ENCODE results near the gene ZP1. TPM values are rescaled to one million over a fixed set of nuclear protein-coding genes. Genes with fewer than 3 reads are reported as not detected.

ZP1 gene
- polyA plus RNA-seq, 4 donors, result 0.33 to 2.7 TPM; not detected in 2

DNA sequence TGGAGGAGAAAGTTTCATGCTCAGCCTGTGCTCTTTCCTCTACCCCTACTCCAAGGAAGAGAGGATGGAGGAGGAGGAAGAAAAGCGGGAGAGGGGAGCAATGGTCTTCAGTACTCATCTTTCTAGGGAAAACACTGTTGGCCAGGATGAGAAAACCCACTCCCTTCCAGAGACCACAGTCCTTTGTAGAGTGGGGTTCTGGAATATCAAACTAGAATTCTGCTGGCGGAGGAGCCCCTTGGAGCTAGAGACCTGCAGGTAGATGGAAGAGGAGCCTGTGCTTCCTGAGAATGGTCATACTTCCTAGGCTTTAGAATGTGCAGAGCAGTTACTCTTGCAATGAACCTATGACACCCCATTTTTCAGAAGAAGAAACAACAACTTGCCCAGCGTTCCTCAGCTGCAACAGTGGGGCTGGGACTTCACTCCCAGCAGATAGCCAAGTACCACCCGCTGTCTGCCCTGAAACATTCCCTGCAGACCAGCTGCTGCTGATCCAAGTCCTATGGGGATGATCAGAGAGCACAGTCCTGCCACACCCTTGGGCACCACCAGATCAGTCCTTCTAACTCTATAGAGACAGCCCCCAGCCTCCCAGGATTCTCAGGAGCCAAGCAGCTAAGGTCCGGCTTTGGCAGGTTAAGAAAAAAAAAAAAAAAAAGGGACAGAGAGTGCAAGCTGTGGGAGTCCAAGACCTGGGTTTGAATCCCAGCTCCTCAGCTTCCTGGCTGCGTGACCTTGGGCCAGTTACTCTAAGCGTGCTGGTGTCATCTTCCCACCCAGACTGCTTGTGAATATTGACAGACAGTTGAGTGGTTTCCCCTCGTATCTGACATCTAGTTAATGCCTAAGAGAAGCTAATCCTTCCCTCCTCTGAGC lies 12.3 kb upstream of the ZP1 start:
- FAIRE-seq (no peak), DNase-seq (peak; percentile 41 to 44)
- Histone ChIP-seq H3K27ac (ENCODE audit: low read depth in 1 of 3, low read length in 2 of 3) (peak overlapping the region in 2 of 3 donors; percentile 13 to 21), H3K4me1 (ENCODE audit: control insufficient read depth in 3 of 3, insufficient read depth in 2 of 3, low read depth in 1 of 3, low read length in 2 of 3) (peaks cover 4 to 42% (median 9%) of the 10 kb centered on the region in 3 donors), H3K36me3 (ENCODE audit: control insufficient read depth in 3 of 3, insufficient read depth in 2 of 3, low read depth in 1 of 3, low read length in 3 of 3) (peaks cover 0 to 24% (median 2%) of the 10 kb centered on the region in 3 donors), H3K9me3 (ENCODE audit: control insufficient read depth in 2 of 2, insufficient read depth in 1 of 2, low read depth in 1 of 2, low read length in 1 of 2) (no peaks in the 10 kb centered on the region), H3K4me3 (ENCODE audit: low read depth in 1 of 3, low read length in 3 of 3) (peak overlapping the region in 2 of 3 donors; percentile 8 to 12), H3K27me3 (ENCODE audit: control insufficient read depth in 3 of 3, insufficient read depth in 3 of 3, low read length in 3 of 3) (no peaks in the 10 kb centered on the region)
- 36 to 42% (median 38%) methylated on average over 7 to 8 of the region's 8 CpGs for WGBS, 3 donors

DNA sequence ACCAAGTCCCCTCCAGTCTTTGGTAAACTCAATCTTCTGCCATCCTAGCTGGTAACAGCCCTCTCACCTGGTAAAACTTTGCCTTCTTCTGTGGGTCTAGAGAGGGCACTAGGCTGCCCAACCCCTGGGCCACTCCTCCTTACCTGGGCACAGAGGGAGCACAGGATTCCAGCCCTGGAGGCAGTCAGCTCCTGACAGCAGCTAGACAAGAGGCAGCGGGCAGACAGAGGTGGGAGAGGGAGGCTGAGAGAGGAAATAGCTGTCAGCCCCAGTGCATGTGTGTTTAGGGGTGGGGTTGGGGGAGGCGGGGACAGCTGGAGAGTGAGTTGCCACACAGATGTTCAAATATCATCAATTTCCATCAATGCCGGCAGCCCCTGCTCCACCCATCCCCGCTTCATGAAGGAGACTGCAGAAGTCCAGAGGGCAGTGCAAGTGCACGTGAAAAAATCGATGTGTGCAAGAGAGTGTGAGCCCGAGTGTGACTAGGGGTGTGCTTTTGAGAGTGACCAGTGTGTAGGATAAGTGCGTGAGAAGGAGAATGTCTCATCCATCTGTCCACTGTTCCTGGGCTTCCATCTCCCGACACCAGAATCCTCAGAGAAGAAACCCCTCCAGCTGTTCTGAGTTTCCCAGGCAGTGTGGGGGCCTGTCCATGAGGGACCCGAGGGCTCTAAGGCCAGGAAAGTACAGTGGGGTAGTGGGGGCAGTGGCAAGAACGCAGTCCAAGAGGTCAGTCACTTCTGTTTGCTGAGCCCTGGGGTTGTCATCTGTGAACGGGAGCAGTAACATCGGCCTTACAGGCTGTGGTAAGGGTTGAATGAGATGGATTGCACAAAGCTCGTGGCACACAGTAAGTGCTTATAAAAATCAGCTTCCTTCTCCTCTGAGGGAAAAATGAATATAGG lies 11.4 kb upstream of the ZP1 start, which contains the start of gene PTGDR2:
PTGDR2 (minus strand) TSS at position 225 of the 908 bp plus-strand sequence. CDS start 2,228 bp downstream, outside the sequence.
- H3K4me3 ChIP-seq (ENCODE audit: low read depth in 1 of 3, low read length in 3 of 3), result peak within 1 kb of the TSS in 2 of 3 donors; percentile 8 to 12
- peak; percentile 38 to 39 for DNase-seq
- FAIRE-seq, result no peak

DNA sequence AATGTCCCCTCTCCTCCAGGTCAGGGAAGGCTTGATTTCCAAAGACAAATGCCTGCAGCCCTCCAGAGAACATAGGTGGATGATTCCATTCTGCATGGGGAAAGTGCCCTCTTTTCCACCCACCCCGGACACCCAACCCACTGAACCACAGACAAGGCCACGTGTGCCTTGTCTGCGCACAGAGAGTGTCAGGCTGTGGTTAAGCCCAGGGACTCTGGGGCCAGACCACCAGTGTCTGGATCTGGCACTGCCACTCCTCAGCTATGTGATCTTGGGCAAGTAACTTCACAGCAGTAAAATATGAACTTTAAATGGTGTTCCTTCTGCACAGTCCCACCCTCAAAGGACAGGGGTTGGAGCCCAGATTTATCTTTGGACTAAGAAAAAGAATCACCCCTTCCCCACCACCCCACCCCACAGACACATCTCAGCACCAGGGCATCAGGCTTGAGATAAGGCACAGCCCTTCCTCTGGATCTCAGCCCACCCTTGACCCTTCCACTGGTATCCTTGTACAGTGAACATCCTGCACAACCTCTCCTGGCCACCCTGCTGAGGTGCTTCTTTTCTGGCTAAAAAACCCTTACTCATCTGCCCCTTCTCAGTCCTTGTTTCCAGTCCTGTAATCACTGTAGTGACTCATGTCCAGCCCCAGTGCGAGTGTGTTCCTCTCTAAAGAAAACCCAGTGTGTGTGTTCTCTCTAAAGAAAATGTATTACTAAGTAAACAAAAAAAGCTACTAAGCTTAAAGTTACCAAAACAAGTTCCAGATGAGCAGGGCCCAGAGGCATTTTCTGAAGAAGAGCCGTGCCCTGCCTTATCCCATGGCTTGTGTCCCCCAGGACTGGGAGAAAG lies 9.7 kb upstream of the ZP1 start:
- FAIRE-seq (no peak), DNase-seq (no peak)
- no peaks in the 10 kb centered on the region for H3K27me3 ChIP-seq (ENCODE audit: control insufficient read depth in 3 of 3, insufficient read depth in 3 of 3, low read length in 3 of 3)
- H3K4me3 ChIP-seq (ENCODE audit: low read depth in 1 of 3, low read length in 3 of 3), result no peak overlapping the region
- peaks cover 4 to 30% (median 6%) of the 10 kb centered on the region in 3 donors for H3K4me1 ChIP-seq (ENCODE audit: control insufficient read depth in 3 of 3, insufficient read depth in 2 of 3, low read depth in 1 of 3, low read length in 2 of 3)
- H3K36me3 ChIP-seq (ENCODE audit: control insufficient read depth in 3 of 3, insufficient read depth in 2 of 3, low read depth in 1 of 3, low read length in 3 of 3), result peaks cover 0 to 7% (median 0%) of the 10 kb centered on the region in 3 donors
- no peak overlapping the region for H3K27ac ChIP-seq (ENCODE audit: low read depth in 1 of 3, low read length in 2 of 3)
- no peaks in the 10 kb centered on the region for H3K9me3 ChIP-seq (ENCODE audit: control insufficient read depth in 2 of 2, insufficient read depth in 1 of 2, low read depth in 1 of 2, low read length in 1 of 2)
- WGBS, 3 donors, result 79 to 92% (median 81%) methylated on average over 5 of the region's 5 CpGs

More for the DNA sequence above, 11.4 kb upstream of the ZP1 start, which contains the start of gene PTGDR2:
- Histone ChIP-seq H3K36me3 (ENCODE audit: control insufficient read depth in 3 of 3, insufficient read depth in 2 of 3, low read depth in 1 of 3, low read length in 3 of 3) (peaks cover 0 to 15% (median 0%) of the 10 kb centered on the region in 3 donors), H3K4me1 (ENCODE audit: control insufficient read depth in 3 of 3, insufficient read depth in 2 of 3, low read depth in 1 of 3, low read length in 2 of 3) (peaks cover 4 to 42% (median 9%) of the 10 kb centered on the region in 3 donors), H3K27me3 (ENCODE audit: control insufficient read depth in 3 of 3, insufficient read depth in 3 of 3, low read length in 3 of 3) (no peaks in the 10 kb centered on the region), H3K9me3 (ENCODE audit: control insufficient read depth in 2 of 2, insufficient read depth in 1 of 2, low read depth in 1 of 2, low read length in 1 of 2) (no peaks in the 10 kb centered on the region), H3K27ac (ENCODE audit: low read depth in 1 of 3, low read length in 2 of 3) (peak within 1 kb of the TSS in 2 of 3 donors; percentile 13 to 21)
- 29 to 39% (median 37%) methylated on average over 14 of the region's 14 CpGs for WGBS, 3 donors

DNA sequence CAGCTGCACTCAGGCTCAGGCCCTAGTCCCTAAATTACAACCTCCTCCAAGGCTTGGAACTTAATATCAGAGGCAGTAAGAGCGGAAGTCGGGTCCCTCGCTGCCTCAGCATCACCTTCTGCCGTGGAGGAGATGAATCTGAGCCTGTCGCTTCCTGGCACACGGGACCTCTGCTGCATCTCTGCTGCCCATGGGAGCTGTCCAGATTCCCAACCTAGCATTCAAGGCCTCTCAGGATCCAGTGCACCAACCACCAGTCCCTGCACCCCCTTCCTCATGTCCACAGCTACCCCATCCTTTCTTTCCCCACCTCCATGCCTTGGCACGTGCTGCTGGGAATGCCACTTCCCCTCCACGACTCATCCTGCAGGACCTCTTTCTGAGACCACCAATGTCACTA lies 9.1 kb upstream of the ZP1 start:
- 86 to 89% (median 88%) methylated on average over 8 of the region's 8 CpGs for WGBS, 3 donors
- DNase-seq, result no peak
- H3K9me3 ChIP-seq (ENCODE audit: control insufficient read depth in 2 of 2, insufficient read depth in 1 of 2, low read depth in 1 of 2, low read length in 1 of 2), result no peaks in the 10 kb centered on the region
- no peak for FAIRE-seq
- H3K4me1 ChIP-seq (ENCODE audit: control insufficient read depth in 3 of 3, insufficient read depth in 2 of 3, low read depth in 1 of 3, low read length in 2 of 3), result peaks cover 4 to 26% (median 4%) of the 10 kb centered on the region in 3 donors
- no peak overlapping the region for H3K27ac ChIP-seq (ENCODE audit: low read depth in 1 of 3, low read length in 2 of 3)
- no peaks in the 10 kb centered on the region for H3K27me3 ChIP-seq (ENCODE audit: control insufficient read depth in 3 of 3, insufficient read depth in 3 of 3, low read length in 3 of 3)
- peaks cover 0 to 4% (median 0%) of the 10 kb centered on the region in 3 donors for H3K36me3 ChIP-seq (ENCODE audit: control insufficient read depth in 3 of 3, insufficient read depth in 2 of 3, low read depth in 1 of 3, low read length in 3 of 3)
- H3K4me3 ChIP-seq (ENCODE audit: low read depth in 1 of 3, low read length in 3 of 3), result no peak overlapping the region

DNA sequence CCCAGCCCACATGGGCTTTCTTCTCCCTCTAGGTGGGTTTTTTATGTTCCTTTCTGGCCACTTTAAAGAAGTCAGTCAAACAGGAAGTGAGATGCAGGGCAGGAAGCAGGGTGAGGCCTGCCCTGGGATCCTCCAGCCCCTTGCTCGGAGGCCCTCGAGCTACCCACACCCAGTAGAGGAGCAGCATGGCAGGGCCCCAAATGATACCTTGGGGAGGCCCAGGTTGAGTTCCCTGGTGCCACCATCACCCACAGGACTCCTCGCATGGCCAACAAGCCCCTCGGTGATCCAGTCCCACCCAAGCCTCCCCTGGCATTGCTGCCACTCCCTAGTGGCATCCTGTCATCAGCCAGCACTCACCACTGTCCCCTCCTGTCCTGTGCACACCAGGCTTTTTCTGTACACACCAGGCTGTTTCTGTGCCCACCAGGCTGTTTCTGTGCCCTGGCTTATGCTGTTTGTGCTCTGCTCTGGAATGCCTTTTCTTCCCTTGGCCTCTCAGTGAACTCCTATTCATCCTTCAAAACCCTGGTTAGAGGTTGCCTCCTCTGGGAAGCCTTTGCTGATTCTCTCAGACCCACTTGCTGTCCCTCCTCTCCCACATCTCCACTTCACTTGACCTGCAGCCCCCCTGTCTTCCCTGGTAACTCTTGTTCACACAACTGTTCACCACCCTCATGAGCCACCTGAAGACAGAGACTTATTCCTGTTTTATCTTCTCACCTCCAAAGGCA lies 8.4 kb upstream of the ZP1 start:
- no peak overlapping the region for H3K4me3 ChIP-seq (ENCODE audit: low read depth in 1 of 3, low read length in 3 of 3)
- no peaks in the 10 kb centered on the region for H3K27me3 ChIP-seq (ENCODE audit: control insufficient read depth in 3 of 3, insufficient read depth in 3 of 3, low read length in 3 of 3)
- H3K4me1 ChIP-seq (ENCODE audit: control insufficient read depth in 3 of 3, insufficient read depth in 2 of 3, low read depth in 1 of 3, low read length in 2 of 3), result peaks cover 0 to 22% (median 4%) of the 10 kb centered on the region in 3 donors
- no peak overlapping the region for H3K27ac ChIP-seq (ENCODE audit: low read depth in 1 of 3, low read length in 2 of 3)
- H3K9me3 ChIP-seq (ENCODE audit: control insufficient read depth in 2 of 2, insufficient read depth in 1 of 2, low read depth in 1 of 2, low read length in 1 of 2), result no peaks in the 10 kb centered on the region
- WGBS, 3 donors, result 79 to 86% (median 80%) methylated on average over 4 of the region's 4 CpGs
- FAIRE-seq (no peak), DNase-seq (no peak)
- no peaks in the 10 kb centered on the region for H3K36me3 ChIP-seq (ENCODE audit: control insufficient read depth in 3 of 3, insufficient read depth in 2 of 3, low read depth in 1 of 3, low read length in 3 of 3)

DNA sequence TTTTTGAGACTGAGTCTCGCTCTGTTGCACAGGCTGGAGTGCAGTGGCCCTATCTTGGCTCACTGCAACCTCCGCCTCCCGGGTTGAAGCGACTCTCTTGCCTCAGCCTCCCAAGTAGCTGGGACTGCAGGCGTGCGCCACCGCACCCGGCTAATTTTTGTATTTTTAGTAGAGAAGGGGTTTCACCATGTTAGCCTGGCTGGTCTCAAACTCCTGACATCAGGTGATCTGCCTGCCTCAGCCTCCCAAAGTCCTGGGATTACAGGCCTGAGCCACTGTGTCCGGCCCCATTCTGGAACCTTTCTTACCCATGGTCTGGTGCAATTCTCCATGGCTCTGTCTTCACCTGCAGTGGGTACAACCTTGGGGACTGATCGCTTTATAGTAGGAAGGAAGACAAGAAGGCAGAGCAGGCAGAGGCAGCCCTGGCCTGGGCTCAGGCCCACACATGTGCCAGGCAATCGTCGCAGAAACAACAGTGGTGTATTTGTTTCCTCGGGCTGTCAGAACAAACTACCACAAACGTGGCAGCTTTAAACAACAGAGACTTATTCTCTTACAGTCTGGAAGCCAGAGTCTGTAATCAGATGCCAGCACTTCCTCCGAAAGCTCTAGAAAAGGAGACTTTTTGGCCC lies 7.6 kb upstream of the ZP1 start:
- H3K9me3 ChIP-seq (ENCODE audit: control insufficient read depth in 2 of 2, insufficient read depth in 1 of 2, low read depth in 1 of 2, low read length in 1 of 2), result no peaks in the 10 kb centered on the region
- peaks cover 0 to 16% (median 2%) of the 10 kb centered on the region in 3 donors for H3K4me1 ChIP-seq (ENCODE audit: control insufficient read depth in 3 of 3, insufficient read depth in 2 of 3, low read depth in 1 of 3, low read length in 2 of 3)
- H3K27ac ChIP-seq (ENCODE audit: low read depth in 1 of 3, low read length in 2 of 3), result no peak overlapping the region
- FAIRE-seq (no peak), DNase-seq (no peak)
- WGBS, 3 donors, result 88 to 91% (median 89%) methylated on average over 15 of the region's 15 CpGs
- no peak overlapping the region for H3K4me3 ChIP-seq (ENCODE audit: low read depth in 1 of 3, low read length in 3 of 3)
- no peaks in the 10 kb centered on the region for H3K36me3 ChIP-seq (ENCODE audit: control insufficient read depth in 3 of 3, insufficient read depth in 2 of 3, low read depth in 1 of 3, low read length in 3 of 3)
- H3K27me3 ChIP-seq (ENCODE audit: control insufficient read depth in 3 of 3, insufficient read depth in 3 of 3, low read length in 3 of 3), result no peaks in the 10 kb centered on the region

DNA sequence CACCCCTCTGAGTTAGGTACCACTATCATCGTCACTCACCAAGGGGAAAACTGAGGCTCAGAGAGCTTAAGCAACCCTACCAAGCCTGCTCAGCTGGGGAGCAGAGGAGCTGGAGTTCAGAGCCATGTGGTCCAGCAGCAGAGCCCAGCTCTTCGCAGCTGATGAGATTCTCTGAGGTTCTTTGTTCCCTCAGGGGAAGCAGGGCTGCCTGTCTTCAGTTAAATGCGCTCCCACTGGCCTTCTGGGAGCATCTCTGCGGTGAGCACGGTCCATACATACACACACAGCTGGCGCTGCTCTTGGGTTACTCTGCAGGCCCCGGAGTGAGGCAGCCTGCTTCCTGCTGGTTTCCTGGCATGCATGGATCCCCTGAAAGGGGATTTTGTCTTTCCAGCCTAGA lies 6.4 kb upstream of the ZP1 start:
- no peak overlapping the region for H3K4me3 ChIP-seq (ENCODE audit: low read depth in 1 of 3, low read length in 3 of 3)
- H3K27me3 ChIP-seq (ENCODE audit: control insufficient read depth in 3 of 3, insufficient read depth in 3 of 3, low read length in 3 of 3), result no peaks in the 10 kb centered on the region
- no peaks in the 10 kb centered on the region for H3K9me3 ChIP-seq (ENCODE audit: control insufficient read depth in 2 of 2, insufficient read depth in 1 of 2, low read depth in 1 of 2, low read length in 1 of 2)
- no peak overlapping the region for H3K27ac ChIP-seq (ENCODE audit: low read depth in 1 of 3, low read length in 2 of 3)
- H3K4me1 ChIP-seq (ENCODE audit: control insufficient read depth in 3 of 3, insufficient read depth in 2 of 3, low read depth in 1 of 3, low read length in 2 of 3), result peaks cover 0 to 4% (median 0%) of the 10 kb centered on the region in 3 donors
- no peak for FAIRE-seq
- H3K36me3 ChIP-seq (ENCODE audit: control insufficient read depth in 3 of 3, insufficient read depth in 2 of 3, low read depth in 1 of 3, low read length in 3 of 3), result no peaks in the 10 kb centered on the region
- WGBS, 3 donors, result 57 to 83% (median 67%) methylated on average over 7 of the region's 7 CpGs
- DNase-seq, result no peak

All from small intestine (tissue), 7 donors.